ENCODE results near the gene OR11A1.

The OR11A1 gene

GRCh38 chr6:29483735-29484134 lies 26.9 kb upstream of the OR11A1 start:
- Histone ChIP-seq H3K9ac (ENCODE audit: low read length in 5 of 5) (no peak overlapping the region), H3K36me3 (ENCODE audit: control insufficient read depth in 5 of 5, insufficient read depth in 5 of 5, low read length in 5 of 5) (no peaks in the 10 kb centered on the region), H3K4me1 (ENCODE audit: control insufficient read depth in 5 of 5, insufficient read depth in 5 of 5, low read length in 5 of 5) (no peaks in the 10 kb centered on the region), H3K9me3 (ENCODE audit: control insufficient read depth in 5 of 5, low read length in 5 of 5) (no peaks in the 10 kb centered on the region), H3K27me3 (ENCODE audit: control insufficient read depth in 5 of 5, insufficient read depth in 4 of 5, low read length in 5 of 5) (peaks cover 0 to 2% (median 0%) of the 10 kb centered on the region in 5 donors), H3K27ac (ENCODE audit: low read depth, low read length) (no peak overlapping the region), H3K4me3 (ENCODE audit: low read depth in 1 of 5, low read length in 5 of 5) (no peak overlapping the region)

- Histone ChIP-seq H3K4me1 (ENCODE audit: control insufficient read depth in 5 of 5, insufficient read depth in 5 of 5, low read length in 5 of 5) (no peaks in the 10 kb centered on the region), H3K27ac (ENCODE audit: low read depth, low read length) (no peak overlapping the region), H3K27me3 (ENCODE audit: control insufficient read depth in 5 of 5, insufficient read depth in 4 of 5, low read length in 5 of 5) (peaks cover 0 to 2% (median 0%) of the 10 kb centered on the region in 5 donors), H3K4me3 (ENCODE audit: low read depth in 1 of 5, low read length in 5 of 5) (no peak overlapping the region), H3K9me3 (ENCODE audit: control insufficient read depth in 5 of 5, low read length in 5 of 5) (no peaks in the 10 kb centered on the region), H3K36me3 (ENCODE audit: control insufficient read depth in 5 of 5, insufficient read depth in 5 of 5, low read length in 5 of 5) (no peaks in the 10 kb centered on the region), H3K9ac (ENCODE audit: low read length in 5 of 5) (no peak overlapping the region)
Observed at GRCh38 chr6:29483186-29483585, 26.3 kb upstream of the OR11A1 start.

GRCh38 chr6:29479560-29479959 lies 22.7 kb upstream of the OR11A1 start:
- Histone ChIP-seq H3K4me3 (ENCODE audit: low read depth in 1 of 5, low read length in 5 of 5) (no peak overlapping the region), H3K9me3 (ENCODE audit: control insufficient read depth in 5 of 5, low read length in 5 of 5) (no peaks in the 10 kb centered on the region), H3K36me3 (ENCODE audit: control insufficient read depth in 5 of 5, insufficient read depth in 5 of 5, low read length in 5 of 5) (no peaks in the 10 kb centered on the region), H3K9ac (ENCODE audit: low read length in 5 of 5) (no peak overlapping the region), H3K4me1 (ENCODE audit: control insufficient read depth in 5 of 5, insufficient read depth in 5 of 5, low read length in 5 of 5) (no peaks in the 10 kb centered on the region), H3K27ac (ENCODE audit: low read depth, low read length) (no peak overlapping the region), H3K27me3 (ENCODE audit: control insufficient read depth in 5 of 5, insufficient read depth in 4 of 5, low read length in 5 of 5) (peaks cover 0 to 6% (median 0%) of the 10 kb centered on the region in 5 donors)

- H3K9me3 ChIP-seq (ENCODE audit: control insufficient read depth in 5 of 5, low read length in 5 of 5), result no peaks in the 10 kb centered on the region
- no peak overlapping the region for H3K9ac ChIP-seq (ENCODE audit: low read length in 5 of 5)
- H3K4me3 ChIP-seq (ENCODE audit: low read depth in 1 of 5, low read length in 5 of 5), result no peak overlapping the region
- peaks cover 0 to 6% (median 0%) of the 10 kb centered on the region in 5 donors for H3K27me3 ChIP-seq (ENCODE audit: control insufficient read depth in 5 of 5, insufficient read depth in 4 of 5, low read length in 5 of 5)
- no peaks in the 10 kb centered on the region for H3K4me1 ChIP-seq (ENCODE audit: control insufficient read depth in 5 of 5, insufficient read depth in 5 of 5, low read length in 5 of 5)
- H3K27ac ChIP-seq (ENCODE audit: low read depth, low read length), result no peak overlapping the region
- no peaks in the 10 kb centered on the region for H3K36me3 ChIP-seq (ENCODE audit: control insufficient read depth in 5 of 5, insufficient read depth in 5 of 5, low read length in 5 of 5)
Observed at GRCh38 chr6:29478740-29479139, 21.9 kb upstream of the OR11A1 start.

- no peak overlapping the region for H3K4me3 ChIP-seq (ENCODE audit: low read depth in 1 of 5, low read length in 5 of 5)
- H3K9me3 ChIP-seq (ENCODE audit: control insufficient read depth in 5 of 5, low read length in 5 of 5), result peaks cover 0 to 2% (median 0%) of the 10 kb centered on the region in 5 donors
- no peaks in the 10 kb centered on the region for H3K4me1 ChIP-seq (ENCODE audit: control insufficient read depth in 5 of 5, insufficient read depth in 5 of 5, low read length in 5 of 5)
- peaks cover 0 to 6% (median 0%) of the 10 kb centered on the region in 5 donors for H3K27me3 ChIP-seq (ENCODE audit: control insufficient read depth in 5 of 5, insufficient read depth in 4 of 5, low read length in 5 of 5)
- no peaks in the 10 kb centered on the region for H3K36me3 ChIP-seq (ENCODE audit: control insufficient read depth in 5 of 5, insufficient read depth in 5 of 5, low read length in 5 of 5)
- no peak overlapping the region for H3K27ac ChIP-seq (ENCODE audit: low read depth, low read length)
- H3K9ac ChIP-seq (ENCODE audit: low read length in 5 of 5), result no peak overlapping the region
Observed at GRCh38 chr6:29477923-29478450, 21.1 kb upstream of the OR11A1 start.

GRCh38 chr6:29474996-29475395 lies 18.1 kb upstream of the OR11A1 start:
- no peak overlapping the region for H3K9ac ChIP-seq (ENCODE audit: low read length in 5 of 5)
- H3K9me3 ChIP-seq (ENCODE audit: control insufficient read depth in 5 of 5, low read length in 5 of 5), result peaks cover 0 to 2% (median 0%) of the 10 kb centered on the region in 5 donors
- H3K27ac ChIP-seq (ENCODE audit: low read depth, low read length), result no peak overlapping the region
- H3K4me1 ChIP-seq (ENCODE audit: control insufficient read depth in 5 of 5, insufficient read depth in 5 of 5, low read length in 5 of 5), result no peaks in the 10 kb centered on the region
- no peak overlapping the region for H3K4me3 ChIP-seq (ENCODE audit: low read depth in 1 of 5, low read length in 5 of 5)
- no peaks in the 10 kb centered on the region for H3K36me3 ChIP-seq (ENCODE audit: control insufficient read depth in 5 of 5, insufficient read depth in 5 of 5, low read length in 5 of 5)
- peaks cover 0 to 6% (median 0%) of the 10 kb centered on the region in 5 donors for H3K27me3 ChIP-seq (ENCODE audit: control insufficient read depth in 5 of 5, insufficient read depth in 4 of 5, low read length in 5 of 5)

- Histone ChIP-seq H3K9ac (ENCODE audit: low read length in 5 of 5) (no peak overlapping the region), H3K36me3 (ENCODE audit: control insufficient read depth in 5 of 5, insufficient read depth in 5 of 5, low read length in 5 of 5) (no peaks in the 10 kb centered on the region), H3K27ac (ENCODE audit: low read depth, low read length) (no peak overlapping the region), H3K9me3 (ENCODE audit: control insufficient read depth in 5 of 5, low read length in 5 of 5) (no peaks in the 10 kb centered on the region), H3K4me1 (ENCODE audit: control insufficient read depth in 5 of 5, insufficient read depth in 5 of 5, low read length in 5 of 5) (no peaks in the 10 kb centered on the region), H3K4me3 (ENCODE audit: low read depth in 1 of 5, low read length in 5 of 5) (no peak overlapping the region), H3K27me3 (ENCODE audit: control insufficient read depth in 5 of 5, insufficient read depth in 4 of 5, low read length in 5 of 5) (peaks cover 0 to 6% (median 0%) of the 10 kb centered on the region in 5 donors)
Observed at GRCh38 chr6:29466241-29466640, 9.4 kb upstream of the OR11A1 start.

GRCh38 chr6:29465801-29466200 lies 8.9 kb upstream of the OR11A1 start:
- H3K9me3 ChIP-seq (ENCODE audit: control insufficient read depth in 5 of 5, low read length in 5 of 5), result no peaks in the 10 kb centered on the region
- H3K27me3 ChIP-seq (ENCODE audit: control insufficient read depth in 5 of 5, insufficient read depth in 4 of 5, low read length in 5 of 5), result peaks cover 0 to 6% (median 0%) of the 10 kb centered on the region in 5 donors
- no peaks in the 10 kb centered on the region for H3K36me3 ChIP-seq (ENCODE audit: control insufficient read depth in 5 of 5, insufficient read depth in 5 of 5, low read length in 5 of 5)
- H3K4me3 ChIP-seq (ENCODE audit: low read depth in 1 of 5, low read length in 5 of 5), result no peak overlapping the region
- H3K9ac ChIP-seq (ENCODE audit: low read length in 5 of 5), result no peak overlapping the region
- H3K27ac ChIP-seq (ENCODE audit: low read depth, low read length), result no peak overlapping the region
- H3K4me1 ChIP-seq (ENCODE audit: control insufficient read depth in 5 of 5, insufficient read depth in 5 of 5, low read length in 5 of 5), result no peaks in the 10 kb centered on the region

GRCh38 chr6:29465279-29465678 lies 8.4 kb upstream of the OR11A1 start:
- Histone ChIP-seq H3K4me1 (ENCODE audit: control insufficient read depth in 5 of 5, insufficient read depth in 5 of 5, low read length in 5 of 5) (no peaks in the 10 kb centered on the region), H3K27ac (ENCODE audit: low read depth, low read length) (no peak overlapping the region), H3K27me3 (ENCODE audit: control insufficient read depth in 5 of 5, insufficient read depth in 4 of 5, low read length in 5 of 5) (peaks cover 0 to 6% (median 0%) of the 10 kb centered on the region in 5 donors), H3K36me3 (ENCODE audit: control insufficient read depth in 5 of 5, insufficient read depth in 5 of 5, low read length in 5 of 5) (no peaks in the 10 kb centered on the region), H3K4me3 (ENCODE audit: low read depth in 1 of 5, low read length in 5 of 5) (no peak overlapping the region), H3K9me3 (ENCODE audit: control insufficient read depth in 5 of 5, low read length in 5 of 5) (no peaks in the 10 kb centered on the region), H3K9ac (ENCODE audit: low read length in 5 of 5) (no peak overlapping the region)

- H3K9me3 ChIP-seq (ENCODE audit: control insufficient read depth in 5 of 5, low read length in 5 of 5), result no peaks in the 10 kb centered on the region
- no peak overlapping the region for H3K27ac ChIP-seq (ENCODE audit: low read depth, low read length)
- no peak overlapping the region for H3K4me3 ChIP-seq (ENCODE audit: low read depth in 1 of 5, low read length in 5 of 5)
- H3K9ac ChIP-seq (ENCODE audit: low read length in 5 of 5), result no peak overlapping the region
- H3K36me3 ChIP-seq (ENCODE audit: control insufficient read depth in 5 of 5, insufficient read depth in 5 of 5, low read length in 5 of 5), result no peaks in the 10 kb centered on the region
- H3K27me3 ChIP-seq (ENCODE audit: control insufficient read depth in 5 of 5, insufficient read depth in 4 of 5, low read length in 5 of 5), result peaks cover 0 to 6% (median 0%) of the 10 kb centered on the region in 5 donors
- H3K4me1 ChIP-seq (ENCODE audit: control insufficient read depth in 5 of 5, insufficient read depth in 5 of 5, low read length in 5 of 5), result no peaks in the 10 kb centered on the region
Observed at GRCh38 chr6:29462022-29462421, 5.2 kb upstream of the OR11A1 start.

Measured in subcutaneous abdominal adipose tissue (tissue), 5 donors.